Fibroblast of lung (primary cell): ENCODE measurements around the gene COL6A2.

Experiments
- CTCF ChIP-seq, 2 donors: IDR thresholded peaks in 1 of 2; conservative IDR thresholded peaks in 1 of 2; 1 replicate in 1 of 2; 2 replicates in 1 of 2; pipeline ENCODE4 v1.5.1; 2011 to 2012; ENCODE audit warnings: low read length in 2 of 2, control low read depth in 1 of 2, inconsistent platforms in 1 of 2, low read depth in 1 of 2, mild to moderate bottlenecking in 1 of 2
- EZH2 ChIP-seq: IDR thresholded peaks from 2 replicates; pipeline ENCODE4 v1.5.1; 2012; ENCODE audit warnings: low read length, control low read depth, mild to moderate bottlenecking; ENCODE audit errors: missing control alignments

- TF ChIP-seq CTCF (conservative IDR thresholded peaks at IDR 0.05 in 1 of 2, IDR thresholded peaks at IDR 0.05 in 1 of 2; ENCODE audit: low read depth in 1 of 2, low read length in 2 of 2), result no peak
- TF ChIP-seq EZH2, result no peak
Measured at GRCh38 chr21:46111857-46112724, 14.2 kb downstream of the COL6A2 start.
